K562 (cell line): Measurements from ENCODE around the gene ARID5B. TPM values are rescaled to one million over a fixed set of nuclear protein-coding genes. Genes with fewer than 3 reads are reported as not detected.

ENCODE experiments used
- ATAC-seq: fragments of 200-7000 bp; cut with Tn5 transposase; 3 replicates; pipeline ENCODE4 v1.9.1; 2020; ENCODE audit warnings: moderate library complexity
- BruUV-seq: library from RNA; stranded (reverse); fragments of 400-500 nt; replicated peaks from 2 replicates; lab custom pipeline; 2021; lab: Mats Ljungman, UMichigan
- CTCF ChIA-PET: fragments of 300-600 bp; formaldehyde crosslinking; extraction: SDS; loops from one replicate; lab custom pipeline; 2021; ENCODE audit warnings: low intra/inter-chr PET ratio; lab: Yijun Ruan, JAX
- POLR2A ChIA-PET: fragments of 300-600, 350-650 bp; sonication (Branson Sonifier 250); formaldehyde crosslinking; extraction: SDS; loops from one replicate; lab custom pipeline; 2021; ENCODE audit warnings: antibody characterized with exemption, inconsistent platforms; lab: Yijun Ruan, JAX
- DNase-seq, 4 experiments: peaks; one replicate each; pipeline versions ENCODE4 v3.0.0 to v3.0.0-alpha.2; 2011 to 2018; ENCODE audit warnings: low spot score in 3 of 4, mixed read lengths in 3 of 4; ENCODE audit errors: extremely low read depth in 1 of 4
- FAIRE-seq: peaks from 2 replicates; lab custom pipeline; 2011; peaks lifted over from hg19 to GRCh38; lab: Jason Lieb, UNC
- H2AFZ ChIP-seq: 2 replicates; pipeline ENCODE4 v1.6.0; 2011; ENCODE audit warnings: low read depth, low read length, control low read depth, inconsistent platforms
- H3K27ac ChIP-seq: fragments of 200-600 bp; 3 replicates; pipeline ENCODE4 v1.8.0; 2011; ENCODE audit warnings: low read depth, mild to moderate bottlenecking, control low read depth, inconsistent platforms, low read length, moderate library complexity, mixed read lengths; ENCODE audit errors: extremely low read depth
- H3K27me3 ChIP-seq, 2 experiments: fragments of 300-600 bp in 1 of 2; 2 replicates in 1 of 2; 3 replicates in 1 of 2; pipeline versions ENCODE4 v1.6.0 to v1.8.0; 2011; ENCODE audit warnings: inconsistent platforms in 2 of 2, low read length in 2 of 2, mild to moderate bottlenecking in 1 of 2, mixed read lengths in 1 of 2, moderate library complexity in 1 of 2; ENCODE audit not compliant: control insufficient read depth in 2 of 2, insufficient read depth in 2 of 2
- H3K36me3 ChIP-seq: fragments of 300-600 bp; 3 replicates; pipeline ENCODE4 v1.8.0; 2011; ENCODE audit warnings: mild to moderate bottlenecking, low read length, inconsistent platforms; ENCODE audit not compliant: control insufficient read depth, insufficient read depth
- H3K4me1 ChIP-seq, 2 experiments: fragments of 200-600 bp in 1 of 2; replicated peaks in 1 of 2; 2 replicates in 1 of 2; 3 replicates in 1 of 2; pipeline versions ENCODE4 v1.5.1 to v1.8.0; 2011; ENCODE audit warnings: inconsistent platforms in 2 of 2, low read length in 2 of 2, mild to moderate bottlenecking in 1 of 2, mixed read lengths in 1 of 2, moderate library complexity in 1 of 2; ENCODE audit not compliant: control insufficient read depth in 2 of 2, insufficient read depth in 2 of 2
- H3K4me2 ChIP-seq: 2 replicates; pipeline ENCODE4 v1.6.1; 2011; ENCODE audit warnings: low read length, control low read depth, inconsistent platforms, mixed read lengths; ENCODE audit not compliant: insufficient read depth
- H3K4me3 ChIP-seq: fragments of 200-600 bp; sonication (generic), shearing (Covaris generic); 2 replicates; pipeline ENCODE4 v1.5.1; 2016; ENCODE audit warnings: control low read depth, inconsistent platforms
- H3K79me2 ChIP-seq: fragments of 200-600 bp; 3 replicates; pipeline ENCODE4 v1.8.0; 2011; ENCODE audit warnings: low read length, inconsistent platforms; ENCODE audit not compliant: control insufficient read depth, insufficient read depth
- H3K9ac ChIP-seq, 2 experiments: 2 replicates each; pipeline versions ENCODE4 v1.6.0 to v1.6.1; 2011; ENCODE audit warnings: low read depth in 2 of 2, low read length in 2 of 2, control low read depth in 1 of 2, inconsistent platforms in 1 of 2, mild to moderate bottlenecking in 1 of 2, mixed read lengths in 1 of 2; ENCODE audit not compliant: insufficient read depth in 1 of 2
- H3K9me1 ChIP-seq: one replicate; pipeline ENCODE4 v1.6.0; 2011; ENCODE audit warnings: inconsistent platforms, mild to moderate bottlenecking, low read length, moderate library complexity; ENCODE audit not compliant: control insufficient read depth, insufficient read depth
- H3K9me3 ChIP-seq: replicated peaks from 2 replicates; pipeline ENCODE4 v1.5.1; 2011; ENCODE audit warnings: low read depth, low read length, inconsistent platforms; ENCODE audit not compliant: control insufficient read depth, insufficient read depth
- H4K20me1 ChIP-seq: replicated peaks from 2 replicates; pipeline ENCODE4 v1.6.1; 2011; ENCODE audit warnings: low read length, inconsistent platforms, mixed read lengths; ENCODE audit not compliant: control insufficient read depth, insufficient read depth
- BRCA1 ChIP-seq, 2 experiments: fragments of 450-650 bp in 1 of 2; sonication (generic) in 1 of 2; formaldehyde crosslinking in 1 of 2; IDR thresholded peaks; 2 replicates each; pipeline versions ENCODE4 v1.5.0 to v1.6.1; 2017 to 2020; ENCODE audit warnings: mild to moderate bottlenecking in 1 of 2, missing genetic modification reagents in 1 of 2
- GATAD2A ChIP-seq: fragments of 450-650 bp; IDR thresholded peaks from 2 replicates; pipeline ENCODE4 v1.6.1; 2017
- NONO ChIP-seq, 2 experiments: fragments of 200-400 bp in 1 of 2; fragments of 450-650 bp in 1 of 2; formaldehyde crosslinking in 1 of 2; IDR thresholded peaks; 2 replicates each; pipeline ENCODE4 v1.6.1; 2017; ENCODE audit warnings: low read depth in 2 of 2, mild to moderate bottlenecking in 2 of 2, moderate library complexity in 2 of 2, low read length in 1 of 2
- PML ChIP-seq: IDR thresholded peaks from 2 replicates; pipeline ENCODE4 v1.6.1; 2012; ENCODE audit warnings: low read length, inconsistent platforms
- ZNF165 ChIP-seq: fragments of 250-450 bp; sonication (Bioruptor Pico); IDR thresholded peaks from 2 replicates; pipeline ENCODE4 v1.4.0; 2020; ENCODE audit warnings: borderline replicate concordance
- WGBS: fragments of 100-300 bp; shearing (Covaris generic); methylation state at CpG from one replicate; pipeline ENCODE4 v1.1.6; 2016; ENCODE audit warnings: low coverage, mixed read lengths; ENCODE audit not compliant: insufficient coverage; ENCODE audit errors: missing lambda C conversion rate; 5-methylcytosine and 5-hydroxymethylcytosine counted together
- in situ Hi-C: fragments of 300-500 bp; cut with MboI; formaldehyde crosslinking; loops from 4 replicates; pipeline ENCODE4 v1.15.0; 2018; ENCODE audit warnings: inconsistent platforms, mixed read lengths
- intact Hi-C: fragments of 100-400 bp; cut with micrococcal nuclease; formaldehyde crosslinking; loops from 2 replicates; pipeline ENCODE4 v1.14.2; 2022
- polyA plus RNA-seq, 8 experiments: library from polyadenylated mRNA; depleted of rRNA in 4 of 8; stranded (reverse) in 5 of 8; unstranded in 3 of 8; fragments of >200 nt; fragmentation: Nextera tagmentation in 2 of 8; fragmentation: Illumina TruSeq in 1 of 8; extraction: Ambion mirVana in 2 of 8; extraction: Trizol in 1 of 8; gene quantifications; 2 replicates each; pipeline versions ENCODE4 v1.2.1 to v1.2.3, GENCODE V29; 2011 to 2014; ENCODE audit warnings: inconsistent platforms in 1 of 8, missing spikeins in 1 of 8
- total RNA-seq, 7 experiments: library from RNA; depleted of rRNA in 6 of 7; stranded (reverse); fragments of >200 nt in 6 of 7; fragmentation: Illumina TruSeq in 2 of 7; extraction: Trizol in 2 of 7; gene quantifications; 2 replicates each; pipeline versions ENCODE4 v1.2.1 to v1.2.3, GENCODE V29; 2011 to 2021; ENCODE audit warnings: low replicate concordance in 1 of 7

ARID5B gene
- total and polyA plus RNA-seq, 9 of the 15 experiments (the other 6 are each of a cell fraction or from before 2014, with no cell fraction given) = 0.48 to 1.6 (median 0.80) TPM

- DNase-seq (no peak), FAIRE-seq (no peak), ATAC-seq (no peak)
- Histone ChIP-seq H2AFZ (no peak overlapping the region), H3K4me3 (no peak overlapping the region), H3K4me2 (no peak overlapping the region), H4K20me1 (no peaks in the 10 kb centered on the region), H3K9me1 (no peaks in the 10 kb centered on the region), H3K27me3 (no peaks in the 10 kb centered on the region), H3K4me1 (no peaks in the 10 kb centered on the region), H3K27ac (no peak overlapping the region), H3K9ac (no peak overlapping the region), H3K9me3 (no peaks in the 10 kb centered on the region), H3K79me2 (no peaks in the 10 kb centered on the region), H3K36me3 (no peaks in the 10 kb centered on the region)
- in situ Hi-C loops = loop anchor here (25.0 kb wide), 1 partner anchor 1650 kb away; no protein-coding TSS in a partner anchor
- ChIA-PET CTCF (no interaction called here), POLR2A (no interaction called here)
- intact Hi-C loops = no loop called here
- no TSS peak for BruUV-seq
- TF ChIP-seq NONO (IDR thresholded peaks at IDR 0.05; ENCODE audit: low read depth in 2 of 2, low read length in 1 of 2) = no peak
- no peak for TF ChIP-seq PML
- no peak for TF ChIP-seq GATAD2A
- no peak for TF ChIP-seq BRCA1 (IDR thresholded peaks at IDR 0.05)
- no peak for TF ChIP-seq BRCA1 (CRISPR knock-in tag; IDR thresholded peaks at IDR 0.05)
Observed at GRCh38 chr10:62112300-62112699, 210.8 kb downstream of the ARID5B start.

- in situ Hi-C loops (loop anchor here (25.0 kb wide), 1 partner anchor 1649 kb away; no protein-coding TSS in a partner anchor), intact Hi-C loops (no loop called here)
- no peaks in the 10 kb centered on the region for H4K20me1 ChIP-seq
- H3K36me3 ChIP-seq = no peaks in the 10 kb centered on the region
- no peak overlapping the region for H3K4me3 ChIP-seq
- ATAC-seq (no peak), DNase-seq (no peak), FAIRE-seq (no peak)
- H3K79me2 ChIP-seq = no peaks in the 10 kb centered on the region
- no peak overlapping the region for H2AFZ ChIP-seq
- H3K27ac ChIP-seq = no peak overlapping the region
- ChIA-PET CTCF (no interaction called here), POLR2A (no interaction called here)
- no peak overlapping the region for H3K9ac ChIP-seq
- H3K4me2 ChIP-seq = no peak overlapping the region
- H3K27me3 ChIP-seq = no peaks in the 10 kb centered on the region
- no peak for TF ChIP-seq ZNF165 (CRISPR knock-in tag)
- H3K9me3 ChIP-seq = no peaks in the 10 kb centered on the region
- BruUV-seq = no TSS peak
- H3K9me1 ChIP-seq = no peaks in the 10 kb centered on the region
- no peaks in the 10 kb centered on the region for H3K4me1 ChIP-seq
- WGBS = 1% methylated on average over 4 of the region's 4 CpGs
Observed at GRCh38 chr10:62112963-62113362, 211.5 kb downstream of the ARID5B start.
